ENCODE measurements around the gene PKP4.
"Not testable (repeated sequence)": the region's sequence is repeated elsewhere in the genome, so short reads cannot be mapped to it uniquely, and the experiment has no call there.

The PKP4 gene

DNA sequence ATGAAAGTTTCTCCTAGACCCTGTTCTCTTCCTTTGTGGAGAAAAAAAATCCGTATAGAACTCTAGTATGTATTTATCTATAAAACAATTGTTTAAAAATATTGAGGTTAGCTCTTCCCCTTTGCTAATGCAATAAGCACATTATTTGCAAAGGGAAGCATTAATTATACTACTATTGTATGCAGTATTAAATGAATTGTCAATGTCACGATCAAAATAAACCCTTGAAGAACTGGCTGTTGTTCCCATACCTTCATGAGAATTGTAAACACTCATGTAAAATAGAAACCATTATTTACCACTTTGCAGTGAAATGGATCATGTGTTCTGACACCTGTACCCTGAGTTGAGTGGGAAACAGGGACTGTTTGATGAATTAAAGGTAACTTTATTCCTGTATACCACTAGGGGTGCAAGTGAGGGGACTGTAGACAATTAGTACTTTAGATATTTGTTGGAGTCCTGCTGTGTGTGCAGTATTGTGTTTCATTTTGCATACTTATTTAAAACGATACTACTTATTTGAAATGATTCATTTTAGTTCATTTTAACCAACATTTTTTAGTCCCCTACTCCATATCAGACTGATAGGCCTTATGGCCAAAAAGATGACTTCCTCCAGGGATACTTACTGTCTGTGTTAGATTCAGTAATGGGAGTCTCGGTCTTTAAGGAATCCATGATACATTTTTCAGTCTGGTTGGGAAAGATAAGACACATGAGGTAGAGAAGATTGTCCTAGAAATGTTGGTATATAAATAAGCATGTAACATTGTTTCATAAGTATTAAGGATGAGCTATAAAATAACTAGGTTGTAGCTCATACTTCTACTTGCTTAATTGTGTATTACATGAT, 7.9 kb downstream of the PKP4 start:
- no peak for DNase-seq (ENCODE audit: low read depth in 3 of 3)

- DNase-seq (ENCODE audit: low read depth in 3 of 3): no peak
These were observed 10.5 kb downstream of the PKP4 start for GRCh38 chr2:158467248-158467647.

DNA sequence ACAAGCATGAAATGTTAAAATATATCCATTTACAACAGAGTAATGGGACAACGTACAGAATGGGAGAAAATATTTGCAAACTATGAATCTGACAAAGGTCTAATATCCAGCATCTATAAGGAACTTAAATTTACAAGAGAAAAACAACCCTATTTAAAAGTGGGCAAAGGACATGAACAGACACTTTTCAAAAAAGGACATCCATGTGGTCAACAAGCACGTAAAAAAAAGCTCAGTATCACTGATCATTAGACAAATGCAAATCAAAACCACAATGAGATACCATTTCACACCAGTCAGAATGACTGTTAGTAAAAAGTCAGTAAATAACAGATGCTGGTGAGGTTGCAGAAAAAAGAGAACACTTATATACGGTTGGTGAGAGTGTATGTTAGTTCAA, 16.1 kb downstream of the PKP4 start:
- not testable (repeated sequence) for DNase-seq (ENCODE audit: low read depth in 3 of 3)

DNA sequence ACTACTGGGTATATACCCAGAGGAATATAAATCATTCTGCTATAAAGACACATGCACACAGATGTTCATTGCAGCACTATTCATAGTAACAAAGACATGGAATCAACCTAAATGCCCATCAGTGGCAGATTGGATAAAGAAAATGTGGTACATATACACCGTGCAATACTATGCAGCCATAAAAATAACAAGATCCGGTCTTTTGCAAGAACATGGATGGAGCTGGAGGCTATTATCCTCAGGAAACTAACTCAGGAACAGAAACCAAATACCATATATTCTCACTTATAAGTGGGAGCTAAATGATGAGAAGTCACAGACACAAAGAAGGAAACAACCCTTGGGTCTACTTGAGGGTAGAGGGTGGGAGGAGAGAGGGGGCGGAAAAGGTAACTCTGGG, 16.5 kb downstream of the PKP4 start:
- not testable (repeated sequence) for DNase-seq (ENCODE audit: low read depth in 3 of 3)

DNA sequence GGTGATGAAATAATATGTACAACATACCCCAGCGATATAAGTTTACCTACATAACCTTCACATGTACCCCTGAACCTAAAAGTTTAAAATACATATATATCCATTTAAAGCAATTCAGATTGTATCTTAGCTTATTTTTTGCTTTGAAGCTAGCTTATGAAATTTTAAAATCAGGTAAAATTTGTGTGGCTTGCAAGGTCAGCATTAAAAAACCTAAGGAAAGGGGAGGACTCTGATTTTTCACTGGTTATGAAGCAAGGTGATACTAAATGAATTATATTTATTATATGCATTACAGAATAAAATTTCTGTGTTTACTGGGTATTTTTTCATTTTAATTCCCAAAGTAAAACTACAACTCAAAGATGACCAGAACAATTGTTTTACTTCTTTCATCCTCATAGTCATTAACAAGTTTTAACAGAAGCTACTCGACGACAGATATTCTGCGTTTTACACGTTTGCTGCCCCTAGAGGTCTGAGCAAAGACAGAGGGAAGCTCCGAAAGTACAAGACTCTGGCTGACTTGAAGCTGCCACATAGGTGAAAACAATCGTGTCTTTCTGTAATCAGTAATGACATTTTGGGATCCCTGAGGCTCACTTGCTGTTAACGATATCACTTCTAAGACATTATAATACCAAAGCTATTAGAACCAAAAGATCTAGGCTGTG, 17.1 kb downstream of the PKP4 start:
- no peak for DNase-seq (ENCODE audit: low read depth in 3 of 3)

DNA sequence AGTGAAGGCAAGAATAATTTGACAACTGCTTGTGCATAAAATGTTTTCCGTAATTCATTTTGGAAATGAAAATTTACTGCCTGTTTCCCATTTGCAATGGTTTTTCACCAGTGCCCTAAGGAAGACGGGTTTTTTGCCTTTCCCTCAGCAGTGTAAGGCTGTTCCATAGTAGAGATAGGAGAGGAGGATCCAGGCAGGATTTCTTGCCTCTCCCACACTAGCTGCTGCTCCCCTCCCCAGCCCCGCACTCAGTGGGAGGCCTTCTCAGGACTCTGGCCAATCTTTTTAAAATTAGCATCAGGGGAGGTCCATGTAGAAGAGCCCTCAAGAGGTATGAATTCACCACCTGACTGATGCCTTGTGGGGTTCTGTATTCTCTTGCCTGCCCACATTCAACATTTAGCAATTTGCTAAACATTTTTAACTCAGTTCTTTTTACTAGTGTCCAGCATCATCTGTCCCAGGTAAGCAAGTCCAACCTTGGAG, 17.8 kb downstream of the PKP4 start:
- DNase-seq (ENCODE audit: low read depth in 3 of 3): not testable (repeated sequence)

- DNase-seq (ENCODE audit: low read depth in 3 of 3): no peak
These were observed 20.4 kb downstream of the PKP4 start for GRCh38 chr2:158477202-158477601.

- DNase-seq (ENCODE audit: low read depth in 3 of 3): no peak
These were observed 21.5 kb downstream of the PKP4 start for GRCh38 chr2:158478237-158478636.

GRCh38 chr2:158478816-158479215, 22.1 kb downstream of the PKP4 start:
- DNase-seq (ENCODE audit: low read depth in 3 of 3): no peak

DNA sequence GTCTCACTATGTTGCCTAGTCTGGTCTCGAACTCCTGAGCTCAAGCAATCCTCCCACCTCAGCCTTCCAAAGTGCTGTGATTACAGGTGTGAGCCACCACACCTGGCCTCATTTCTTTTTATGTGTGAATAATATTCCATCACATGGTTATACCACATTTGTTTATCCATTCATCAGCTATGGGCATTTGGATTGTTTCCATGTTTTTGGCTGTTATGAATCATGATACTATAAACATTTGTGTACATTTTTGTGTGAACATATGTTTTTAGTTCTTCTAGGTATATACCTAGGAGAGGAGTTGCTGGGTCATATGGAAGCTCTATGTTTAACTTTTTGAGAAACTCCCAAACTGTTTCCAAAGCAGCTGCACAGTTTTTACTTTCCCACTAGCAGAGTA, 24.4 kb downstream of the PKP4 start:
- no peak for DNase-seq (ENCODE audit: low read depth in 3 of 3)

GRCh38 chr2:158482594-158482993, 25.8 kb downstream of the PKP4 start:
- no peak for DNase-seq (ENCODE audit: low read depth in 3 of 3)

- DNase-seq (ENCODE audit: low read depth in 3 of 3): no peak
These were observed 28.3 kb downstream of the PKP4 start for GRCh38 chr2:158484892-158485556.

DNA sequence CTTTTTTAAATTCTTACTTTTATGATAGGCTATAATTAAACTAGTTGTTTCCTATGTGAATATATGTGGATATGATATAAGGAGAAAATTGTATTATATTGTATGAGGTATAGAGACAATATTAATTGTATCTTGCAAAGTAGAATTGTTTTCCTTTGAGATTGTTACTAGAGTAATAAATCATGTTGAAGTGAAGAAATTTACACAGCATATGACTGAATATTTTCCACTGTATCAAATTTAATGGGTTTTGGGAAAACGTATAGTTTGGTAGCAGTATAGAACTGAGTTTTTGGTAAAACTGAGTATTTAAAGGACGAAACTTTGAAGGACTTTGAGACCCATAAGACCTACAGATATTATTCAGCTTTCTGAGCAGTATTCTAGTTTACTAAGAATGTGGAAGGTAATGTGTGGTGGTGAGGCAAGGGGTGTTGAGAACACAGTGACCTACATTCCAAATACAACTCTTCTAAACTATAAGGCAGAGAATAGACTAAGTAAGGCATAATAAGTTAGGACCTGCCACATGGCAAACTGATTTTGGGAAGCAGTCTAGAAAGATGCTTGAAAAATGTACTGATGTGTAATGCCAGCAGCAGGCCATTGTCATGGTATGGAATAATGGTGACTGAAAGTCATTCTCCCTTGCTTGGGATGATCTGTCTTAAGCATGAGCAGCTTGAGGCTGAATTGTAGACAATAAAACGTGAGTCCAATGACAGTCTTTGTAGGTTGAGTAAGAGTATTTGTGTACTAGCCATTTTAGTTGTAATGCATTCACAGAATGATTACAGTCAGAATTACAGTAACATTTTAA, 29.6 kb downstream of the PKP4 start:
- no peak for DNase-seq (ENCODE audit: low read depth in 3 of 3)

- DNase-seq (ENCODE audit: low read depth in 3 of 3): no peak
These were observed 30.2 kb downstream of the PKP4 start for GRCh38 chr2:158486970-158487325.

GRCh38 chr2:158487419-158487818, 30.7 kb downstream of the PKP4 start:
- no peak for DNase-seq (ENCODE audit: low read depth in 3 of 3)

DNA sequence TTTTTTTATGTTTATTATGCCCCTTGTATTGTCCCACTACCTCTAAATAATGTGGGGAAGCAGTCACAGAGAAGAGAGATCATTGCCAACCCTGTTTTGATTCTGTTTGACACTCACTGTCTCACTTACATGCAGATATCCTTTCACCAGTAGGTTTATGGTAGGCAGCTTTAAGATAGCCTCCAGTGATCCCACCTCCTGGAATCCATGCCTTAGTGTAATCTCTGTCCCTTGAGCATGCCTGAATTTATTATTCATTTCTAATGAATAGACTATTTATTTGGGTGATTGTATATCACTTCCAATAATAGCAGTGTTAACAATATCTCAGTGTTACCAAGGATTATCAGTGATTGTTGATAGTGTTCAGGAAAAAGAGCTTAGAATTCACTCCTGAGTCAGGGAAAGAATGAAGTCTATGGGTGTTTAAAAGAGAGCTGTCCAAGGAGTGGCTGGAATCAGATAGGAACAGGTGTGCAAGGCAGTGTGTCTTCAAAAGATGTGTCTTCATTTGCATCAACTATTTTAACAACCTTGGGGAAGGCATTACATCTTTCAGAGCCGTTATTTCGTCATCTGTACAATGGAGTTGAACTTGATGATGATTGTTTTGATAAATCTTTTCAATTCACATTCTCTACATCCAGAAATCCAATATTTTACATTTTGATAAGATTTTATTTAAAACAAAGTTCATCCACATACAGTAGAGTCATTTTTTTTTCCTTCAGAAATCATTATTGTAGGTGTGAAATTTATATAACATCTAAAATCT, 31.9 kb downstream of the PKP4 start:
- DNase-seq (ENCODE audit: low read depth in 3 of 3): no peak

DNA sequence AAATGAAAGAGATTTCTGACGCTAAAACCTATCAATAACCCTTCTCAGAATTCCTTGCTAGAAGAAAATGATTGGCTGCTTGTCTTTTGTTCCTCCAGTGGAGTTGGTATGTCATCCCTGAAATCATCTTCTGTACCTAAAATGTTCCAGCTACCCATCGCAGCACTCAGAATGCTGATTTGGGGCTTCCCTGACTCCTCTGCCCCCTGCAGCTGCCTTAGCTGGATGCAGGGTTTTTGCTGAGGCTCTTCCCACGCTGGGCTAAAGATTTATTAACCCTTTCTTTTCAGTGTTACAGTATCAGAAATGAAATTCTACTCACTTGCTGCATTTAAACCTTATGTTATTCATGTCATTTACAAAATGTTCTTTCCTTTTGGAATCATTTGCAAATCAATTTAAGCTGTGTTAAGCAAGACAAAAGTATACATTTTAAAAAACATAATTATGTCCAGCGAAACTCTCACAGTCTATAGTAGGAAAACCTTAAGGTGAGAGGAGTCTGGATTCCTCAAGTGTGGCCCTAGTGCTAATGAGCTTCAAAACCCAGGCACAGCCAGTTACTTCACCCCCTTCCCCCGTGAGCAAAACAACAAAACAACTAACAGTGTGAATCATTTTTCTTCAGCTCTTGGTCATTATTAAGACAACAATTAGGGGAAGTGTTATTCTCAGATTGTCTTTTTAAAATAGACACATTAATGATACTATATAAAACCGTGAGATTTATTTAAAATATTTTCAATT, 32.8 kb downstream of the PKP4 start:
- DNase-seq (ENCODE audit: low read depth in 3 of 3): no peak

DNA sequence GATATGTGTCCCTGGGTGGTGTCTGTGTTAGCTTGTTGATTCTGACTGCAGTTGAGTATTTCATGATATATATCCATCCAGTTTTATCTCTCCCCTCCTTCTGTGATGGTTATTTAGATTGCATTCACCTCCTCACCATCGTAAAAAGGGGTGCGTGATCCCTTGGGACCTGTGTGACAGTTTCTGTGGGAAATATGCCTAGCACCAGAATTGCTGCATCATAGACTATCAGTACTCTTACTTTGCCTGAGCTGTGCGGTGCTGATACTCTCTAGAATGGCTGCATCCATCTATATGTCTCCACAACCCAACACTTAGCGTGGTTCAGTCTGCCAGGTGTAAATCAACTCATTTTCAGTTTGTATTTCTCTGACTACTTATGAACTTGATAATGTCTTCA, 34.3 kb downstream of the PKP4 start:
- no peak for DNase-seq (ENCODE audit: low read depth in 3 of 3)

- DNase-seq (ENCODE audit: low read depth in 3 of 3): no peak
These were observed 36.7 kb downstream of the PKP4 start for GRCh38 chr2:158493458-158493857.

DNA sequence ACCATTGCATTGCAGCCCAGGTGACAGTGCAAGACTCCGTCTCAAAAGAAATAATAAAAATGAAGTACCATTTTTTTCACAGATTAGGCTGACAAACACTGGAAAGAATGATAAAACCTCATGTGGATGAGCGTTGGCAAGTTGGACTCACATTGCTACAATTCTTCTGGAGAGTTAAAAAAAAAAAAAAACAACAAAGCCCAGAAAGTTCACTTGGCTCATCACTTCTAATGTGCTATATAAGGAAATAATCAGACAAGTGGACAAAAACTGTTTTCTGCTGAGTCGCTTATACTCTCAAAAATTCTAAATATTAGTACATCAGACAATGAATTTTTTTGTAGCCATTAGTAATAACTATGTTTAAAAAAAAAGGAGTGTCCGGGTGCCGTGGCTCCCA, 38.4 kb downstream of the PKP4 start:
- DNase-seq (ENCODE audit: low read depth in 3 of 3): no peak

All from stimulated activated CD4-positive, alpha-beta T cell treated with anti-CD3 and anti-CD28 coated beads, TNF-alpha, amount 100 ng/mL, for 24 hours (primary cell).